ENCODE results near the gene CP.
A peak's percentile ranks its signal among the peaks of the same experiment; 100 is the strongest.

The CP gene

DNA sequence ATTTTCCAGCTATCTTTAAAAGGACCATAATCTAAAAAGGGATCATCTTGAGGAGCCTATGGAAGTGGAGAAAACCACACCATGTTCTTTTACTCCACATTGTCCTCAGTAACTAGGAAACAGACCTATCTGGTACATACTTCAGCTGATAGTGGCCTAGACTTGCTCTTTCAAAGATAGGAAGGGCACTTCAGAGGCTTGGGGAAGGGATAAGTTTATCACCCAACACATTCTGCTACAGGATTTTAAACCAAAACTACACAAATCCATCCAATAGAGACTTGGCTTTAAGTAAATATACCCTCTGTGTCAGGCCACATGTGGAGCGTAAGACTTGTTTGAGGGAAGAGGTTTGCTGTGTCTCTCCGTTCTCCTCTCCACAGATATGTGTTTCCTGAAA, 35.4 kb downstream of the CP start:
- no peak for DNase-seq (ENCODE audit: low spot score)

DNA sequence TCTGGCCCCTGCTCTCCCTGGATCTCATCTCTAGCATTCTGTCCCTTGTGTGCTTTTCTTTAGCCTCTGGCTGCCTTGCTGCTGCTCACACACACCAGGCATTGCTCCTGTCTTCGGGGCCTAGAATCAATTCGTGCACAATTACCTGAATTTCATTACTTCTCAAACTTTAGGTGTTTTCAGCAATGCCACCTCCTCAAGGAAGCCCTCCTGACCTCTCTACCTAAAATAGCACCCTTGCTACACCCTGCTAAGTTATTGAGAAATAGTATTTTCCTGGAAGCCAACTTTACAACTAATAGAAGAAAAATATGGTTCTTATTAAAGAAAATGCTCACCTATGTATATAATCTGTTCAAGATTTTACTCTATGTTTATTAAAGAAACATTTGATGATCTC, 40.4 kb downstream of the CP start:
- no peak for DNase-seq (ENCODE audit: low spot score)

DNA sequence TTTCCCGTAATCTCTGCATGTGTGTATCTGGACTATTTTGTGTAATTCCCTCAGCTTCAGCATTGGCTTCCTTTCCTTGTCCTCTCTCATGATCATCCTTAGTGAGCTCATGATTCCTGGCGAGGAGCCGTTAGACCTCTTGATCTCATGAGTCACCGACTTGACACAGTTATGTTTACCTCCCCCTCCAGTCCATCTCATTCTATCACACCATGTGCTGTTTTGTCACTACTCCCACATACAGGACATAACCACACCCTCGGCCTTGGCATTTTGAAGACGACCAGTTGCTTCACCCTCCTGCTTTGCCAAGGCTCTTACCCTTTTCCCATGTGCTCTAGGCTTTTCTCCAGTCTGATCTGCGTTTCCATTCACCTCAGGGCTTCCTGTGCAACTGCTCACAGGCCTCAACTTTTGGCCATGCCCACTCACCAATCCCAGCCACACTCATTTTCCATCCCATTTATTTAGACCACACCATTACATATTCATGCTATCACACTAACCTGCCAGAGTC, 41.5 kb downstream of the CP start:
- DNase-seq (ENCODE audit: low spot score): no peak

DNA sequence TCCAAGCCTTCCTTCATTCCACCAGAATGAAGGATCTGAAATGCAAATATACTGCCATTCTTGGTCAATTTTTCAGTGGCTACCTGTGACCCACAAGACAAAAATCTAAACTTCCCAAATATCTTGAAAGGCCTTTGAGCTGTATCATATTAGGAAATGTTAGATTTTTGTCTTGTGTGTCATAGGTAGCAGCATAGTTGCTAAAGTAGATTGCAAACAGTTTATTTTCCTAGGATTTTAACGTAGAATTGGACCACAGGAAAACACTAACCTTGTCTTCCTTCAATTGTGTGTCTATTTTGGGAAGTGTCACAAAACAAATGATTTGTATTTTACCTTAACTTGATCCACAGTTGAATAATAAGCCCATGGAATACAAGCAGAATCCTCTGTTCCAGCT, 42.4 kb downstream of the CP start:
- no peak for DNase-seq (ENCODE audit: low spot score)

DNA sequence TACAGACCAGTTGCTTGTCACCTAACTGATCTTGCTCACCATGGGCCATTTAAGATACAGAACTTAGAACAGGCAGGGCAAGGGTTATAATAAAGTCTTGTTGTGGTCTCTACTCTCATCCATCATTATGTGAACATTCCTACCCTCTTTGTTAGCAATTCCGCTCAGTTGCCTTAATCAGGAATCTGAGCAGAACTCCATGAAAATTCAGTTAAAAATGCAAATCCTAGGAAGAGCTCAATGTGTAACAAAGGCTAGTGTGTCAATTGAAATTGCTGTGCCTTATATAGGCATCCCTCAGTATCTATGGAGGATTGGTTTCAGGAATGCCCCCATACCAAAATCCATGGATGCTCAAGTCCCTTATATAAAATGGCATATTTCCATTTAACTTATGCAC, 44.5 kb downstream of the CP start:
- no peak for DNase-seq (ENCODE audit: low spot score)

- no peak for DNase-seq (ENCODE audit: low spot score)
Observed at GRCh38 chr3:149174901-149175300, 46.7 kb downstream of the CP start.

- no peak for DNase-seq (ENCODE audit: low spot score)
Observed at GRCh38 chr3:149170672-149171071, 51.0 kb downstream of the CP start.

DNA sequence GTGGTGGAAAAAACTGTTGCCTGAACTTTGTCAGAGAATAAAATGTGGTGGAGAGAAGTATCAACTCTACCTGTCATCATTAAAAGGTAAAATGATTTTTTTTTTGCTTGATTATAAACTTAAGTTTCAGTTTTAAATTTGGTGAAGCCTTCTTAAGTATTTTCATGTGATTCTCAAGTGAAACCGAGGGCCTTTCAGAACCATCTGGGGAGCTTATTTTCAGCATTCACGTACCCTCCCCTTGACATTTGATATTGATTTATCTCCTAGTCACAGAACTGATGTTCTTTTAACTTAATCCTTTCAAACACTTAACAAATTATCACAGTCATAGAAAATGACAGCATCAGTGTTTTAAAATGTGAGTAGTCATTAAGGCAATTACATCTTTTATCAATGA, 53.7 kb downstream of the CP start:
- DNase-seq (ENCODE audit: low spot score): no peak

DNA sequence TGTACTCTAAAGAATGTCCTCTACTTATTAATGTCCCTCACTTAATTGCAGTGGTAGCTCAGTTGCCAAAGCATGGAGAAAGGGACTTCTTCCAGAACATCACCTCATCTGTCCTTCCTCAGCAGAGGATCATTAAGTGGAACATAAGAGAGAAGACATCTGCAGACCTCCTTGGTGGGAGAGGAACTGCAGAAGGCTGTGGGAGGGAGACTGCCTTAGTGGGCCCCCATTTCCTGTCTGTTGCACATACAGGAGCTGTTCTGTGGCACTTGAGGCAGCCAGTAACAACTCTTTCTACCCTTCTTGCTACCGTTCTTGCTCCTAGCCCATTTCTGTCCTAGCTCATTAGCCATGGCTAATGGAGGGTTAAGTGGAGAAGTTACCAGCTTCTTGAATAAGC, 58.6 kb downstream of the CP start:
- no peak for DNase-seq (ENCODE audit: low spot score)

GRCh38 chr3:149162007-149162406, 59.6 kb downstream of the CP start:
- DNase-seq (ENCODE audit: low spot score): no peak

GRCh38 chr3:149160754-149161300, 60.8 kb downstream of the CP start:
- no peak for DNase-seq (ENCODE audit: low spot score)

DNA sequence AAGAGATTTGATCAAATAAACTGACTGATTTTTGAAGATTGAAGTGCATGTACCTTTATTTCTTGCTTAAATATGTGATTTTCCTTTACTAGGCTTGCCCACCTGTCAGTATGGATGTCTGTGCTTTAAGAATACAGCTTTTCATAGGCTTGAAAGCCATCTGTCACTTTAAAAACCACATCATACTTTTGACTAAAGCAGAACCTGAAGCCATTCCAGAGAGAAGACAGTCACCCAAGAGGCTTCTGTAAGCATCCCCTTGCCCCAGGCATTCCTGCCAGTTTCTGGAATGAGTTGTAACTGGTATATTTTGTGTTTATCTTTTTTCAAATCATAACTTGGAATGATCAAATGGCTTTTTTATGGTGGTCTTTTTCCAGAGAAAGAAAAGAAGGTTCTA, 68.2 kb downstream of the CP start:
- no peak for DNase-seq (ENCODE audit: low spot score)

DNA sequence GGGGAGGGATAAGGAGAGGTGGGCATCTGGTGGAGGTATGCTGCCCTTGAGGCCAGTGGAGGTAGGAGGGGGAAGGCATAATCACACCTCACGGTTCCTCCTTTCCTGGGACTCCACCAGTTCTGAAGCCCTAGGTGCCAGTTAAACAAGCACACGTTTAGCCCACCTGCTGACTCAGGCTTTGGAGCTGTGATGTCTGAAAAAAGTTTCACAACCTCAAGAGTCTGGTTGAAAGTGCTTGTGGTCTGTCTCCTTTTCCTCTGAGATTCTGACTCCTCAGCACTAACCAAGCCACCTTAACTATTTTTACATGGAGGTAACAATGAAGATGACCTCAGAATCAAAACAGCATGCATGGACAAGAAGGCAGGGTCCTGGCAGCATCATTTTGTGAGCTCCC, 69.2 kb downstream of the CP start:
- DNase-seq (ENCODE audit: low spot score): no peak

DNA sequence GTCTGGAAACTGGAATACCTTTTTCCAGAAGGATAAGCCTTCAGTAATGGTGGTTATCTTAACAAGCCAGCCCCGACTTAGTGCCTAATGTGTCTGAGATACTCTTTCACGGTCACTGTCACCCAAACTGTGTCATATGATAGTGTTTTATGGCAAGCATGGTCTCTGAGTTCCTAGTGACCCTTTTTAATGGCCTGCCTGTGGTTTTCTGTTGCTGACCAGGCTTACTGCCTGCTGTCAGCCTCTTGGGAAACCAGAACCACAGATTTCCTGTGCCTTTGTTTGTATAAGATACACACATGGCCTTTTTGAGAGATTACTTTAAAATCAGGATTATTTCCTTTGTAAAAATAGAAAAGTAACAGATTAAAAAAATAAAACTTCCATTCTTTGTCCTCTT, 69.8 kb downstream of the CP start:
- DNase-seq (ENCODE audit: low spot score): no peak

- DNase-seq (ENCODE audit: low spot score): no peak
Observed at GRCh38 chr3:149150436-149150835, 71.2 kb downstream of the CP start.

DNA sequence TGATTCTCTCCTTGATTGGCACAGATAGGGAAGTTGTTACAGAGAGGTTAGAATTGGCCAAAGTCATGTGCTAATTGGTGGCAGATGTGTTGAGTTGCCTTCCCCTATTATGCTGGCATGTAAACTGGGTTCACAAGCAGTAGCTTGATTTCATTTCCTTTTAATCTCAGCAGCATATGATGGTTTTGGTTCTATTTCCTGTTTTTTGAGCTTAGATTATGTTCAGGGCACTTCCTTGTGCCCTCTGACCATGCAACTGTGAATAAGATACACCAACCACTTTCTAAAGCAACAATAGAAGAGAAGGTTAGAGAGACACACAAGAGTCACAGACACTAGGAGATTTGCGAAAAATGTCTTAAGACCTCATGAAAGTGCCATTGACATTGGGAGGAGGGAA, 75.7 kb downstream of the CP start:
- DNase-seq (ENCODE audit: low spot score): peak; percentile 72

DNA sequence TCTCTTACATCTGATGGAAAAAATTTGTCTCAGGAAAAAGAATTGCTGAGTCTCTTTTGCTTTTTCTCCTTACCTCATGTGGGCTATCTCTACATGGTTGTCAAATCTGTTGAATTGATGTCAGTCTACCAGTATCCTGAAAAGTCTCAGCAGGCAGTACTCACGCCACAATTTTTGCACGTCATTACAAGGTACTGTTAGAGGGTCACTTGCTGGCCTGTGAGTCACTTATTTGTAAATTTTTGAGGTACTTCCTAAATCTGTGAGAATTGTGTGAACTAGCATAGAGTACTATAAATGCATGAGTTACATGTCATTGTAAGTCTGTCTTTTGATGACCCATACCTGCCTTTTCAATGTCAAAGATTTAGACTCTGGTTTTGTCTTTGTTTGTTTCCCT, 76.3 kb downstream of the CP start:
- no peak for DNase-seq (ENCODE audit: low spot score)

- no peak for DNase-seq (ENCODE audit: low spot score)
Observed at GRCh38 chr3:149142682-149143081, 78.9 kb downstream of the CP start.

- no peak for DNase-seq (ENCODE audit: low spot score)
Observed at GRCh38 chr3:149134575-149134974, 87.1 kb downstream of the CP start.

- no peak for DNase-seq (ENCODE audit: low spot score)
Observed at GRCh38 chr3:149131589-149131988, 90.0 kb downstream of the CP start.

GRCh38 chr3:149129326-149130205, 92.1 kb downstream of the CP start, which contains the start of gene HPS3:
TSS of gene HPS3 (plus strand) at chr3:149129638. CDS start at chr3:149129724, 86 bp downstream.
- DNase-seq (ENCODE audit: low spot score): peak; percentile 91

- DNase-seq (ENCODE audit: low spot score): no peak
Observed at GRCh38 chr3:149128821-149129220, 92.8 kb downstream of the CP start.

DNA sequence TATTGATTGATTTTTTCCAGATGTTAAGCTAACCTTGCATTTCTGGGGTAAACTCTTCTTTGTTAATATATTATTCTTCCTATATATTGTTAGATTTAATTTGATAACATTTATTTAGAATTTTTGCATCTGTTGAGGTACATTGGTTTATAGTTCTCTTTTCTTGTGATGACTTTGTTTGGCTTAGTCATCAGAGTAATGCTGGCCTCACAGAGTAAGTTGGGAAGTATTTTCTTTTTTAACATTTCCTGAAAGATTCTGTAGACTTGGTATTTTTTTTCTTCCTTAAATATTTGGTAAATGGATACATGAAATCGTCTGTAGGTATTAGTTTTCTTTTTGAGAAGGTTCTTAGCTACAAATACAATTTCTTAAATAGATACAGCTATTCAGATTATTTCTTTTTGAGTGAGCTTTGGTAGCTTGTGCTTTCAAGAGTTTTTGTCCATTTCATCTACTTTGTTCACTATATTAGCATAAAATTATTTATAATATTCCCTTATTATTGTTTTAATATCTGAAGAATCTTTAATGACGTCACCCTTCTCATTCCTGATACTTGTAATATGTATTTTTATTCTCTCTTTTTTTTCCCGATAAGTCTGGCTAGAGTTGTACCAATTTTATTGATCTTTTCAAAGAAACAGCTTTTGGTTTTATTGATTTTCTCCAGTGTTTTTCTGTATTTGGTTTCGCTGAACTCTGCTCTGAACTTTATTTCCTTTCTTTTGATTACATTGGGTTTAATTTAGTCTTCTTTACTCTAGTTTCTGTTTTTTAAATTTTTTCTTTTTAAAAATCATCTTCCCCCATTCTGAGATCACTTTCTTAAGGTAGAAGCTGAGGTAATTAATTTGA, 98.7 kb downstream of the CP start:
- no peak for DNase-seq (ENCODE audit: low spot score)

All from germinal center (tissue), 1 donor.